Hematopoietic multipotent progenitor cell treated with erythropoietin and hydrocortisone succinate and interleukin-3 and kit ligand, for 15 days (in vitro differentiated cells): ENCODE measurements around the gene SMIM11.
"Not testable (repeated sequence)": the region's sequence is repeated elsewhere in the genome, so short reads cannot be mapped to it uniquely, and the experiment has no call there.

Experiments used
- DNase-seq: peaks from one replicate; pipeline ENCODE4 v3.0.0-alpha.2; 2015; ENCODE audit warnings: low spot score

Gene SMIM11

GRCh38 chr21:34423805-34424204 lies 48.5 kb downstream of the SMIM11 start, which contains the start of gene SMIM34:
TSS of gene SMIM34 (minus strand) at chr21:34423951. CDS start at chr21:34423839, 112 bp downstream.
- not testable (repeated sequence) for DNase-seq

- not testable (repeated sequence) for DNase-seq
Measured at GRCh38 chr21:34427339-34427738, 52.0 kb downstream of the SMIM11 start.

GRCh38 chr21:34428441-34428840 lies 53.1 kb downstream of the SMIM11 start:
- DNase-seq, result not testable (repeated sequence)

- not testable (repeated sequence) for DNase-seq
Measured at GRCh38 chr21:34429710-34430109, 54.4 kb downstream of the SMIM11 start.
